Astrocyte (in vitro differentiated cells and primary cell): ENCODE results near the gene CERS3. TPM values are rescaled to one million over a fixed set of nuclear protein-coding genes. Genes with fewer than 3 reads are reported as not detected.
A peak's percentile ranks its signal among the peaks of the same experiment; 100 is the strongest.

ENCODE experiments used
- DNase-seq: peaks from one replicate; pipeline ENCODE4 v3.0.0-alpha.2; 2010; ENCODE audit warnings: low read depth
- FAIRE-seq: peaks from 2 replicates; lab custom pipeline; 2011; peaks lifted over from hg19 to GRCh38; lab: Jason Lieb, UNC
- H2AFZ ChIP-seq: 2 replicates; pipeline ENCODE4 v1.6.0; 2012; ENCODE audit warnings: low read depth, low read length, inconsistent platforms
- H3K27ac ChIP-seq: 2 replicates; pipeline ENCODE4 v1.5.1; 2011; ENCODE audit warnings: low read depth, low read length, inconsistent platforms
- H3K27me3 ChIP-seq: 2 replicates; pipeline ENCODE4 v1.6.0; 2011; ENCODE audit warnings: low read length, inconsistent platforms; ENCODE audit not compliant: insufficient read depth
- H3K36me3 ChIP-seq: 2 replicates; pipeline ENCODE4 v1.5.1; 2011; ENCODE audit warnings: low read length, inconsistent platforms; ENCODE audit not compliant: insufficient read depth
- H3K4me1 ChIP-seq: 2 replicates; pipeline ENCODE4 v1.5.1; 2011; ENCODE audit warnings: low read length, inconsistent platforms; ENCODE audit not compliant: insufficient read depth
- H3K4me2 ChIP-seq: 2 replicates; pipeline ENCODE4 v1.6.0; 2012; ENCODE audit warnings: low read length, inconsistent platforms
- H3K4me3 ChIP-seq: 2 replicates; pipeline ENCODE4 v1.5.1; 2011; ENCODE audit warnings: low read depth, mild to moderate bottlenecking, low read length, inconsistent platforms; ENCODE audit not compliant: insufficient read depth
- H3K79me2 ChIP-seq: 2 replicates; pipeline ENCODE4 v1.6.0; 2012; ENCODE audit warnings: mild to moderate bottlenecking, low read length, inconsistent platforms; ENCODE audit not compliant: insufficient read depth
- H3K9ac ChIP-seq: 2 replicates; pipeline ENCODE4 v1.6.0; 2012; ENCODE audit warnings: mild to moderate bottlenecking, low read length, inconsistent platforms
- H3K9me3 ChIP-seq: 2 replicates; pipeline ENCODE4 v1.5.1; 2012; ENCODE audit warnings: low read depth, mild to moderate bottlenecking, low read length, inconsistent platforms; ENCODE audit not compliant: insufficient read depth
- H4K20me1 ChIP-seq: 2 replicates; pipeline ENCODE4 v1.6.0; 2012; ENCODE audit warnings: low read length, inconsistent platforms; ENCODE audit not compliant: insufficient read depth
- H3K27ac Mint-ChIP-seq: one replicate; pipeline ENCODE4 v1.8.0; 2021; ENCODE audit warnings: mild to moderate bottlenecking, mixed read lengths; ENCODE audit not compliant: unreplicated experiment
- H3K27me3 Mint-ChIP-seq: one replicate; pipeline ENCODE4 v1.8.0; 2021; ENCODE audit warnings: low read depth, mixed read lengths; ENCODE audit not compliant: unreplicated experiment
- H3K36me3 Mint-ChIP-seq: one replicate; pipeline ENCODE4 v1.8.0; 2021; ENCODE audit warnings: low read depth, mixed read lengths; ENCODE audit not compliant: unreplicated experiment
- H3K4me1 Mint-ChIP-seq: one replicate; pipeline ENCODE4 v1.8.0; 2021; ENCODE audit warnings: low read depth, mixed read lengths; ENCODE audit not compliant: unreplicated experiment
- H3K4me3 Mint-ChIP-seq: one replicate; pipeline ENCODE4 v1.8.0; 2021; ENCODE audit warnings: mild to moderate bottlenecking, moderate library complexity, mixed read lengths; ENCODE audit not compliant: unreplicated experiment
- H3K9me3 Mint-ChIP-seq: one replicate; pipeline ENCODE4 v1.8.0; 2021; ENCODE audit warnings: mild to moderate bottlenecking, mixed read lengths; ENCODE audit not compliant: unreplicated experiment
- CTCF ChIP-seq: IDR thresholded peaks from 2 replicates; pipeline ENCODE4 v1.5.1; 2011; ENCODE audit warnings: low read depth, mild to moderate bottlenecking, inconsistent platforms, low read length, moderate library complexity; ENCODE audit not compliant: insufficient read depth
- EZH2 ChIP-seq: IDR thresholded peaks from 2 replicates; pipeline ENCODE4 v1.6.1; 2012; ENCODE audit warnings: mild to moderate bottlenecking, low read length, inconsistent platforms; ENCODE audit not compliant: insufficient read depth
- total RNA-seq: library from RNA; stranded (reverse); gene quantifications from 2 replicates; pipeline ENCODE4 v1.2.1, GENCODE V29; 2021

The CERS3 gene
- total RNA-seq, 1 donor from 2014 or later: not detected

- H3K9me3 Mint-ChIP-seq: no peaks in the 10 kb centered on the region
- H3K4me3 ChIP-seq: no peak overlapping the region
- no peak for TF ChIP-seq CTCF
- TF ChIP-seq EZH2: no peak
Measured at GRCh38 chr15:100466073-100466472, 62.7 kb downstream of the CERS3 start.

GRCh38 chr15:100464888-100465287, 63.9 kb downstream of the CERS3 start:
- no peaks in the 10 kb centered on the region for H3K27me3 ChIP-seq
- no peak overlapping the region for H3K9ac ChIP-seq
- FAIRE-seq: no peak
- peak overlapping the region; percentile 36 for H3K4me3 Mint-ChIP-seq
- H3K79me2 ChIP-seq: no peaks in the 10 kb centered on the region
- no peak overlapping the region for H2AFZ ChIP-seq
- no peaks in the 10 kb centered on the region for H3K36me3 ChIP-seq
- H3K27me3 Mint-ChIP-seq: peaks cover 5% of the 10 kb centered on the region
- H3K4me1 Mint-ChIP-seq: peaks cover 6% of the 10 kb centered on the region
- no peaks in the 10 kb centered on the region for H3K36me3 Mint-ChIP-seq
- TF ChIP-seq CTCF (no peak), EZH2 (no peak)
- no peak overlapping the region for H3K27ac ChIP-seq
- H4K20me1 ChIP-seq: no peaks in the 10 kb centered on the region
- no peak overlapping the region for H3K4me3 ChIP-seq
- no peaks in the 10 kb centered on the region for H3K4me1 ChIP-seq
- H3K4me2 ChIP-seq: no peak overlapping the region
- DNase-seq: no peak
- H3K9me3 Mint-ChIP-seq: no peaks in the 10 kb centered on the region
- H3K27ac Mint-ChIP-seq: no peak overlapping the region
- H3K9me3 ChIP-seq: no peaks in the 10 kb centered on the region

More at GRCh38 chr15:100466073-100466472, 62.7 kb downstream of the CERS3 start:
- Histone ChIP-seq H3K79me2 (no peaks in the 10 kb centered on the region), H3K27me3 (no peaks in the 10 kb centered on the region), H2AFZ (no peak overlapping the region), H4K20me1 (no peaks in the 10 kb centered on the region), H3K4me1 (no peaks in the 10 kb centered on the region), H3K9ac (no peak overlapping the region), H3K27ac (no peak overlapping the region), H3K36me3 (no peaks in the 10 kb centered on the region), H3K4me2 (no peak overlapping the region), H3K9me3 (no peaks in the 10 kb centered on the region)
- DNase-seq (no peak), FAIRE-seq (no peak)
- no peak overlapping the region for H3K27ac Mint-ChIP-seq
- H3K36me3 Mint-ChIP-seq: no peaks in the 10 kb centered on the region
- peaks cover 6% of the 10 kb centered on the region for H3K27me3 Mint-ChIP-seq
- H3K4me3 Mint-ChIP-seq: no peak overlapping the region
- peaks cover 6% of the 10 kb centered on the region for H3K4me1 Mint-ChIP-seq

GRCh38 chr15:100464256-100464655, 64.5 kb downstream of the CERS3 start:
- no peak overlapping the region for H3K4me2 ChIP-seq
- TF ChIP-seq EZH2: no peak
- no peak for TF ChIP-seq CTCF

More at GRCh38 chr15:100464256-100464655, 64.5 kb downstream of the CERS3 start:
- H3K9me3 ChIP-seq: no peaks in the 10 kb centered on the region
- H3K27me3 ChIP-seq: no peaks in the 10 kb centered on the region
- peaks cover 6% of the 10 kb centered on the region for H3K4me1 Mint-ChIP-seq
- no peak for DNase-seq
- H4K20me1 ChIP-seq: no peaks in the 10 kb centered on the region
- H3K27me3 Mint-ChIP-seq: peaks cover 4% of the 10 kb centered on the region
- no peaks in the 10 kb centered on the region for H3K79me2 ChIP-seq
- H3K4me3 ChIP-seq: no peak overlapping the region
- no peaks in the 10 kb centered on the region for H3K9me3 Mint-ChIP-seq
- no peak overlapping the region for H2AFZ ChIP-seq
- H3K4me1 ChIP-seq: no peaks in the 10 kb centered on the region
- no peak overlapping the region for H3K4me3 Mint-ChIP-seq
- no peaks in the 10 kb centered on the region for H3K36me3 Mint-ChIP-seq
- H3K9ac ChIP-seq: no peak overlapping the region
- no peak for FAIRE-seq
- no peaks in the 10 kb centered on the region for H3K36me3 ChIP-seq
- H3K27ac Mint-ChIP-seq: no peak overlapping the region
- no peak overlapping the region for H3K27ac ChIP-seq
